Activated naive CD8-positive, alpha-beta T cell treated with anti-CD3 and anti-CD28 coated beads, Interleukin-2, amount 50 U/mL, for 16 hours (primary cell): Measurements from ENCODE around the gene THY1.
"Not testable (repeated sequence)": the region's sequence is repeated elsewhere in the genome, so short reads cannot be mapped to it uniquely, and the experiment has no call there.

Source experiments
- DNase-seq: peaks from one replicate; pipeline ENCODE4 v3.0.0-alpha.2; 2020; ENCODE audit warnings: low read depth, low spot score

Gene THY1

GRCh38 chr11:119445850-119446249 is 22.9 kb upstream of the THY1 start:
- DNase-seq, result no peak

- DNase-seq, result no peak
These were observed 22.4 kb upstream of the THY1 start for GRCh38 chr11:119445379-119445778.

- DNase-seq, result no peak
These were observed 18.9 kb upstream of the THY1 start for GRCh38 chr11:119441898-119442243.

- no peak for DNase-seq
These were observed 15.6 kb upstream of the THY1 start for GRCh38 chr11:119438599-119438998.

GRCh38 chr11:119437521-119437920 is 14.5 kb upstream of the THY1 start:
- DNase-seq, result not testable (repeated sequence)

GRCh38 chr11:119436711-119437110 is 13.7 kb upstream of the THY1 start:
- DNase-seq, result no peak

- DNase-seq, result no peak
These were observed 13.1 kb upstream of the THY1 start for GRCh38 chr11:119436093-119436492.

GRCh38 chr11:119434591-119435330 is 11.8 kb upstream of the THY1 start:
- no peak for DNase-seq

GRCh38 chr11:119433358-119433725 is 10.4 kb upstream of the THY1 start:
- no peak for DNase-seq

GRCh38 chr11:119432484-119433357 is 9.7 kb upstream of the THY1 start:
- no peak for DNase-seq

- DNase-seq, result no peak
These were observed 8.6 kb upstream of the THY1 start for GRCh38 chr11:119431523-119431922.

- no peak for DNase-seq
These were observed 4.3 kb upstream of the THY1 start for GRCh38 chr11:119427279-119427678.

- DNase-seq, result no peak
These were observed 3.2 kb upstream of the THY1 start for GRCh38 chr11:119426142-119426541.

GRCh38 chr11:119424775-119425174 is 1.8 kb upstream of the THY1 start:
- no peak for DNase-seq

- no peak for DNase-seq
These were observed 1.3 kb upstream of the THY1 start for GRCh38 chr11:119424276-119424675.

GRCh38 chr11:119423509-119424254 is 710 bp upstream of the THY1 start:
- DNase-seq, result no peak

GRCh38 chr11:119421941-119422808 is 797 bp downstream of the THY1 start:
- no peak for DNase-seq

GRCh38 chr11:119421351-119421750 is 1.6 kb downstream of the THY1 start:
- DNase-seq, result no peak

GRCh38 chr11:119420631-119421030 is 2.3 kb downstream of the THY1 start:
- no peak for DNase-seq

- DNase-seq, result no peak
These were observed 3.0 kb downstream of the THY1 start for GRCh38 chr11:119419834-119420492.

- DNase-seq, result no peak
These were observed 3.7 kb downstream of the THY1 start for GRCh38 chr11:119419246-119419645.
